Neural cell (in vitro differentiated cells): Measurements from ENCODE around the gene PAK5.

Source experiments
- CTCF ChIP-seq: fragments of 450-650 bp; IDR thresholded peaks from 2 replicates; pipeline ENCODE4 v1.5.1; 2014; ENCODE audit warnings: antibody characterized with exemption, mild to moderate bottlenecking, moderate library complexity; ENCODE audit not compliant: poor library complexity, severe bottlenecking
- EZH2 ChIP-seq: fragments of 200-600, 300-800 bp; shearing (Covaris generic), sonication (generic); IDR thresholded peaks from 2 replicates; pipeline ENCODE4 v1.6.1; 2014; ENCODE audit warnings: antibody characterized with exemption, low read length, borderline replicate concordance, mild to moderate bottlenecking; ENCODE audit not compliant: insufficient read depth, poor library complexity, severe bottlenecking
- MXI1 ChIP-seq: fragments of 450-650 bp; conservative IDR thresholded peaks from 2 replicates; pipeline ENCODE4 v1.6.1; 2014; ENCODE audit warnings: antibody characterized with exemption, mild to moderate bottlenecking; ENCODE audit not compliant: poor library complexity, severe bottlenecking
- POLR2AphosphoS5 ChIP-seq: IDR thresholded peaks from 2 replicates; pipeline ENCODE4 v1.6.1; 2012
- TAF1 ChIP-seq: IDR thresholded peaks from 2 replicates; pipeline ENCODE4 v1.6.1; 2012; ENCODE audit warnings: low read depth

DNA sequence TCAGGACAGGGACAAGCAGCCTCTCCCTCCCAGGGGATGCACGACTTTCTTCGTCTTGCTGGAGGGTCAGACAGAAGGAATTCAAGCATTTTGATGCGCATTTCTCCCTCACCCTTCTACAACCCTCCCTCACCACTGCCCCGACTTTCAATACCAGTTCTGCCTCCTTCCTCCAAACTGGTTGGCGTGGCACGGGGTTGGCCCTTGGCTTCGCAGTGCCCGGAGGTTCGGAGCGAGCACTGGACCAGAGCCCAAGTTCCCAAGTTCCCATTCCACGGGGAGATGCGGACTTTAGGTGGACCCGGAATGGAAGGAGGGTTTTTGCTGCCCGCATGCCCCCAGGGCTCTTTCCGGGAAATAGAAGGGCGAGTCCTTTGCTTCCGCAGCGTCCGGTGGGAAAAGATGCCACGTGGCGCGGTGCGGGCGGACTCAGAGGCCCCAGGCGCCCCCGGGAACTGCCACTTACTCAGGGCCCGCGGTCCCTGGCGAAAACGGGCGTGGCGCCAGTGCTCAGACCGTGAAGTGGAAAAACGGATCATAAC lies 332.5 kb downstream of the PAK5 start:
- TF ChIP-seq EZH2: no peak
- no peak for TF ChIP-seq CTCF
- no peak for TF ChIP-seq POLR2AphosphoS5
- TF ChIP-seq MXI1: no peak
- no peak for TF ChIP-seq TAF1
